SK-N-SH treated with all-trans-retinoic acid at 6 μM for 48 hours (cell line): Measurements from ENCODE around the gene CYP2W1.

Experiments used
- PATZ1 ChIP-seq: fragments of 250-450 bp; sonication (Bioruptor Pico); IDR thresholded peaks from 2 replicates; pipeline ENCODE4 v1.8.0; 2020; ENCODE audit warnings: mild to moderate bottlenecking, moderate library complexity, borderline replicate concordance
- RARB ChIP-seq: fragments of 250-450 bp; sonication (Bioruptor Pico); IDR thresholded peaks from 2 replicates; pipeline ENCODE4 v1.8.0; 2021; ENCODE audit warnings: mild to moderate bottlenecking, moderate library complexity
- TCF4 ChIP-seq: fragments of 250-450 bp; sonication (Bioruptor Pico); IDR thresholded peaks from 2 replicates; pipeline ENCODE4 v1.8.0; 2021; ENCODE audit warnings: mild to moderate bottlenecking, moderate library complexity, borderline replicate concordance
- TOX ChIP-seq: fragments of 250-450 bp; sonication (Bioruptor Pico); IDR thresholded peaks from 2 replicates; pipeline ENCODE4 v1.8.0; 2021; ENCODE audit warnings: mild to moderate bottlenecking, moderate library complexity, borderline replicate concordance
- ZNF70 ChIP-seq: fragments of 450-650 bp; formaldehyde crosslinking; IDR thresholded peaks from 2 replicates; pipeline ENCODE4 v1.5.0; 2020; ENCODE audit warnings: mild to moderate bottlenecking, moderate library complexity
- ZNF8 ChIP-seq: fragments of 450-650 bp; formaldehyde crosslinking; IDR thresholded peaks from 2 replicates; pipeline ENCODE4 v1.5.0; 2020; ENCODE audit warnings: mild to moderate bottlenecking, moderate library complexity

GRCh38 chr7:940599-941408 is 42.2 kb upstream of the CYP2W1 start:
- TF ChIP-seq RARB (CRISPR knock-in tag) (no peak), TCF4 (CRISPR knock-in tag) (no peak), TOX (CRISPR knock-in tag) (no peak), PATZ1 (CRISPR knock-in tag) (no peak), ZNF8 (CRISPR knock-in tag) (no peak), ZNF70 (CRISPR knock-in tag) (no peak)
